Measurements from ENCODE around the gene RAB7A. TPM values are rescaled to one million over a fixed set of nuclear protein-coding genes. Genes with fewer than 3 reads are reported as not detected.
"Not testable (repeated sequence)": the region's sequence is repeated elsewhere in the genome, so short reads cannot be mapped to it uniquely, and the experiment has no call there.

The RAB7A gene
- total RNA-seq, 1 donor from 2014 or later = 270 TPM

DNA sequence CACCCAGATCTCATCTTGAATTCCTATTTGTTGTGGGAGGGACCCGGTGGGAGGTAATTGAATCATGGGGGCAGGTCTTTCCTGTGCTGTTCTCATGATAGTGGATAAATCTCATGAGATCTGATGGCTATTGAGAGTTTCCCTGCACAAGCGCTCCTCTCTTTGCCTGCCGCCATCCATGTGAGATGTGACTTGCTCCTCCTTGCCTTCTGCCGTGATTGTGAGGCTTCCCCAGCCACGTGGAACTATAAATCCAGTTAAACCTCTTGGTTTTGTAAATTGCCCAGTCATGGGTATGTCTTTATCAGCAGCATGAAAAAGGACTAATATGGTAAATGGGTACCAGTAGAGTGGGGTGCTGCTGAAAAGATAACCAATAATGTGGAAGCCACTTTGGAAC is 23.6 kb downstream of the RAB7A start:
- not testable (repeated sequence) for DNase-seq (ENCODE audit: low spot score)

DNA sequence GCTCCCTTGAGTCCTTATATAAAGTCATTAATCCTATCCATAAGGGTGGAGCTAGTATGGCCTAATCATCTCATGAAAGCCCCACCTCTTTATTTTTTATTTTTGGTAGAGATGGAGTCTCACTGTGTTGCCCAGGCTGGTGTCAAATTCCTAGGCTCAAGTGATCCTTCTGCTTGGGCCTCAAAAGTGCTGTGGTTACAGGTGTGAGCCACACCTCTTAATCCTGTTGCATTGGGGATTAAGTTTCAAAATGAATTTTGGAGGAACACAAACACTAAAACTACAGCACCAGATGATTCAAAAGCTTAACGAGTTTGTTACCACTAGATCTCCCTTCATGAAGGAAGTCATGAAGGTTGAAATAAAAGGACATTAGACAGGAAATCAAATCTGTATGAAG is 27.7 kb downstream of the RAB7A start:
- no peak for DNase-seq (ENCODE audit: low spot score)

DNA sequence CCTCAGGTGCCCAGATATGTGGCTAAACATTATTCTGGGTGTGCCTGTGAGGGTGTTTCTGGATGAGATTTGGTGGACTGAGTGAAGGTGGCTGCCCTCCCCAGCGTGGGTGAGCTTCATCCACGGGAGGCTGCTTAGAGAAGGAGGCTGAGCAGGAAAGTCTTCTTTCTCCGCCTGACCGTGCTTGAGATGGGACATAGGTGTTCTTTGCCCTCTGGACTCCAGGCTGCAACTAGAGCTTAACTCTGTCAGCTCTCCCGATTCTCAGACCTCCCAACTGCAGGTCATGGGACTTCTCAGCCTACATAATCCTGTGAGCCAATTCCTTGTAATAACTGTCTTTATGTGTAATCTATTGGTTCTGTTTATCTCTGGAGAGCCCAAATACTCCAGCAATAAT is 34.1 kb downstream of the RAB7A start:
- DNase-seq (ENCODE audit: low spot score) = no peak

DNA sequence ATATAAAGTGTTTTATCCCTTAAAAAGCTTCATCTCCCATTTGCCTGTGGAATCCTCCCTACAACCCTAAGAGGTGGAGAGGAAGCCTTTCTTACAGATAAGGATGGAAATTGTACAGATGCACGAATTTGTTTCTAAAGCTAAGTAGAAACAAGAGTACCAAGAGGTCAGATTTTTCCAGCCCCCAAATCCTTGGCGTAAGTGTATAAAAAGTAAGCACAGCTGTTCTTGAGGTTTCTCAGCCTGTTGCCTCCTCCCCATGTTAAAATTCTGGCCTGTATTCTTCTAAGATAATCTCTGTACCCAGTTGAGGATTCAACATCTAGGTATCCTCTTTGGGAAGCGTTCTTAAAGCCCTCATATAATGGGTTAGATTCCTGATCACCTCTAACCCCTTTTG is 34.9 kb downstream of the RAB7A start:
- DNase-seq (ENCODE audit: low spot score) = no peak

DNA sequence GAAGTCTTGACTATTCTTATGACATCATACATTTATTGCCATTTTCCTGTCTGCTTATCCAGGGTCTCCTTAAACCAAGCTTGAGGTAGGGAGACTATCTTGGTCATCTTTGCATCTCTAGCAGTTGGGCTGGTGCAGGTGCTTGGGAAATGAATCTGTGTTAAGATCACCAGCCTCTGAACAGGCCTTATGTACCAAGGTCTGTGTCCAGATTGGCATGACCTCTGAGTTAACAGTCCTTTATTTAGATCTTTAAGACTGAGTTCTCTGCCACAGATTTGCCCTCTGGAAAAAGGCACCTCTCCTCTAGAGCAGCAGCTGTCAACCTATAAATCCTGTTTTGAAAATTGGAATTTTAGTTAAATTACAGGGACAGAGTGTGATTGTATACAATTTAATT is 35.4 kb downstream of the RAB7A start:
- no peak for DNase-seq (ENCODE audit: low spot score)

DNA sequence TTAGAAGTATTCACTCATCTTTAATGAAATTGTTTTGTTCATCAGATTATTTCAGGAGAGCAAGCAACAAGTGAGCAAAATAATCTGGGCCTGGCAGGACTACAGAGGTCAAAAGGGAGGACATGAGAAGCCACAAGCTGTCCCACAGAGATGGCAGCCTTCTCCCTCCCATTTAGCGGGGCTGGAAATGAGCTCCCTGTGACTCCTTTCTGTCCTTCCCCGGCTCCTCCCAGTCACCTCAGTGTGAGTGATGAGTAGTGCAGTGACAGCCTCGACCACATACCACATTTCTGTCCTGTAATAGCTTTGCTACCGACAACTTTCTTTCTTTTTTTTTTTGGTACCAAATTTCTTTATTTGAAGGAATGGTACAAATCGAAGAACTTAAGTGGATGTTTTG is 38.0 kb downstream of the RAB7A start:
- DNase-seq (ENCODE audit: low spot score) = no peak

DNA sequence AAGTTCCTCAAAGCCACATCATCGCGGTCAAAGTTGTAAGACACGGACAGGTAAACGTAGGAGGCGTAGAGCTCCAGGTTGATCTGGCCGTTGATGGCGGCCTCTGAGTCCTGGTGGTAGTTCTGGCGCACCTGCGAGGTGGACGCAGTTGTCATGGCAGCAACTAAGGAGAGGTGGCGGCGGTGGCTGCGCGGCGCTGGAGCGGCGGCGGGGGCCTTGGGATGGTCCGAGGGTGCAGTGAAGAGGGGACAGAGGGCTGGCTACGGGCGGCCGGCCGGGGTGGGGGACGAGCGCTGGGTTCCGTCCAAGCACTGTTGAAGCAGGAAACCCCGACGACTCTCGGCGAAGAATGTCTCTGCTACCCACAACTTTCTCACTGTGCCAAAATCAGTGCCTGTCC is 38.9 kb downstream of the RAB7A start:
- no peak for DNase-seq (ENCODE audit: low spot score)

DNA sequence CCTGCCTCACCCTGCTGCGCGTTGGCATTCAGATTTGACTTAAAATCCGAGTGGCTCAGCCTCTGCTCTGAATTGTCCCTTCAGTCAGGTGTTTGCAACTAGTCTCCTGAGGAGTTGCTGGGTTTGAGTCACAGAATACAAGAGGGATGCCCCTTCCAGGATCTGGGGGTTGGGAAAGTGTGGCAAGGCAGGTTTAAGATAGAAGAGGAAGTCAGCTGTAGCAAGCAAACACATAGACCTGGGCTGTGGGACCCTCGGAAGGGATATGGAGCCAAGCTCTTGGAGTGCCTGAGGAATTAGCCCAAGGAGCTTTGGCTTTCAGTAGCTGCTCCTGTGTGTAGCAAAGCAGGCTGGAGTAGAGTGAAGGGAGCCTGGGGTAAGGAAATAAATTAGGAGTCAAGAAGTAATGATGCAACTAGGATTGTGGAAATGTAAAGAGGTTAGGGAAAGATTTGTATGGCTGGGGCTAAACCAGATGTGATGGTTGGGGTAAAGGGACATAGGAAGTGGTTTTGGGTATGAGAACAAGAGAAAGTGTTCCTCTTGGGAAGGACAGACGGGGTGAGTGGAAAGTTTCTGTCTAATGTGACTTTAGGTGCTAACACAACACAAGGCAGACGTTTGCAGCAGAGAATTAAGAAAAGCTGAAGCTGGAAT is 41.2 kb downstream of the RAB7A start:
- DNase-seq (ENCODE audit: low spot score) = no peak

DNA sequence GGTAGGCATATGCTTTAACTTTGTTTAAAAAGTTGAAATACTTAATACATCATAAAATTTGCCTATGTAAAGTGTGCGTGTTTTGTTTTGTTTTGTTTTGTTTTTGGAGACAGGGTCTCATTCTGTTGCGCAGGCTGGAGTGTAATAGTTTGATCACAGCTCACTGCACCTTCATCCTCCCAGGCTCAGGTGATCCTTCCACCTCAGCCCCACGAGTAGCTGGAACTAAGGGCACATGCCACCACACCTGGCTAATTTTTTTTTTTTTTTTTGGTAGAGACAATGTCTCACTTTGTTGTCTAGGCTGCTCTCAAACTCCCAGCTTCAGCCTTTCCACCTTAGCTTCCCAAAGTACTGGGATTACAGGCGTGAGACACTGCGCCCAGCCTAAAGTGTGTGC is 42.5 kb downstream of the RAB7A start:
- no peak for DNase-seq (ENCODE audit: low spot score)

DNA sequence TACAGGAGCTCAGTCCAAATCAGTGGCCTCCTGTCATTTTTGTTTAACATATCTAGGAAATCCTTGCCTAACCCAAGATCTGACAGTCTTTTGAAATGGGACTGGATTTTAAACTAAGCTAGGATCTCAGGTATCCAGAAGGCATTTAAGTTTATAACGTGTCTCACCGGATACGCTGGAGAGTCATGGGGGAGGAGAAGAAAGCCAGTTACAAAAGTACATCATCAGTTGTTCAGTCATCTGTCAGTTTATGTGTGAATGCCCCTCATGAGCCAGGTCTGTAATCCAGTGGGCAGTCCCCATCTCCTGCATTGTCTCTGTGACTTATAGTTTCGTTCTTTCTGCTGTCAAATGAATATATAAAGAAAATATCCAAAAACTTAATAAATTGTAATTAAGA is 44.4 kb downstream of the RAB7A start:
- no peak for DNase-seq (ENCODE audit: low spot score)

DNA sequence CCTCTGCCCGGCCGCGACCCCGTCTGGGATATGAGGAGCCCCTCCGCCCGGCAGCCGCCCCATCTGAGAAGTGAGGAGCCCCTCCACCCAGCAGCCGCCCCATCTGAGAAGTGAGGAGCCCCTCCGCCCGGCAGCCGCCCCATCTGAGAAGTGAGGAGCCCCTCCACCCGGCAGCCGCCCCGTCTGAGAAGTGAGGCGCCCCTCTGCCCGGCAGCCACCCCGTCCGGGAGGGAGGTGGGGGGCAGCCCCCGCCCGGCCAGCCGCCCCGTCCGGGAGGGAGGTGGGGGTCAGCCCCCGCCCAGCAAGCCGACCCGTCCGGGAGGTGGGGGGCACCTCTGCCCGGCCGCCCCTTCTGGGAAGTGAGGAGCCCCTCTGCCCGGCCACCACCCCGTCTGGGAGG is 47.2 kb downstream of the RAB7A start:
- not testable (repeated sequence) for DNase-seq (ENCODE audit: low spot score)

DNA sequence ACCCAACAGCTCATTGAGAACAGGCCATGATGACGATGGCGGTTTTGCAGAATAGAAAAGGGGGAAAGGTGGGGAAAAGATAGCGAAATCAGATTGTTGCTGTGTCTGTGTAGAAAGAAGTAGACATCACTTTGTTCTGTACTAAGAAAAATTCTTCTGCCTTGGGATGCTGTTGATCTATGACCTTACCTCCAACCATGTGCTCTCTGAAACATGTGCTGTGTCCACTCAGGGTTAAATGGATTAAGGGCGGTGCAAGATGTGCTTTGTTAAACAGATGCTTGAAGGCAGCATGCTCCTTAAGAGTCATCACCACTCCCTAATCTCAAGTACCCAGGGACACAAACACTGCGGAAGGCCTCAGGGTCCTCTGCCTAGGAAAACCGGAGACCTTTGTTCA is 47.6 kb downstream of the RAB7A start:
- not testable (repeated sequence) for DNase-seq (ENCODE audit: low spot score)

DNA sequence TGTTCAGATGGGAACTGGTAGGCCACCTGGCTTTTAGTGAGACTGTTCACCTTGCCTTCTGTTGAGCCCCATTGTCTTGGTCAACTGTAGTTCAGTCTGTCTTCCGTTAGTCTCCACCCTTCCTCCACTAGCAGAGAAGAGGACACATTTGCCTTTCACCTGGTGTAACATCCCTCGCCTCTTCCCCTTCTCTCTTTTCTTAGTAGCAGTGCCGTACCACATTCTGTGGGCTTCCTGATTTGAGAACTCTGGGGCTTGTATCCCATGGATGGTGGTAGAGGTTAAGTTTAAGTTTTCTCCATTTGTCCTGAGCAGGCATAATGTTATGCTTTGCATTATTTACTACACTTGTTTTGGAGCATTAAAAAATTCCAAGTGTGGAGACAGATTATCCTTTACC is 49.3 kb downstream of the RAB7A start:
- DNase-seq (ENCODE audit: low spot score) = no peak

DNA sequence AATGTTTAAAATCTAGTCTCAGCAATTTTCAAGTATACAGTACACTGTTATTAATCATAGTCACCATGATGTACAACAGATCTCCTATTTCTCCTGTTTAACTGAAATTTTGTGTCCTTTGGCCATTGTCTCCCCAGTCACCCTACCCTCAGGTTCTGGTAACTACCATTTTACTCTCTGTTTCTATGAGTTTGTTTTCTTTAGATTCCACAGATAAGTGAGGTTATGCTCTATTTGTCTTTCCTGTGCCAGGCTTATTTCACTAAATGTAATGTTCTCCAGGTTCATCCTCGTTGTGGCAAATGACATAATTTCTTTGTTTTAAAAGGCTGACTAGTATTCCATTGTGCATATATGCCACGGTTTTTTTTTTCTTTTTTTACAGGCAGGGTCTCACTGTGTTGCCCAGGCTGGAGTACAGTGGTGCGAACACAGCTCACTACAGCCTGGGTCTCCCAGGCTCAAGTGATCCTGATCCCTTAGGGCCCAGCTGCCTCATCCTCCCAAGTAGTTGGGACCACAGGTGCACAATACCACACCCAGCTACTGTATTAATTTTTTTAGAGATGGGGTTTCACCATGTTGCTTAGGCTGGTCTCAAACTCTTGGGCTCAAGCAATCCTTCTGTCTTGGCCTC is 50.0 kb downstream of the RAB7A start:
- DNase-seq (ENCODE audit: low spot score) = no peak

DNA sequence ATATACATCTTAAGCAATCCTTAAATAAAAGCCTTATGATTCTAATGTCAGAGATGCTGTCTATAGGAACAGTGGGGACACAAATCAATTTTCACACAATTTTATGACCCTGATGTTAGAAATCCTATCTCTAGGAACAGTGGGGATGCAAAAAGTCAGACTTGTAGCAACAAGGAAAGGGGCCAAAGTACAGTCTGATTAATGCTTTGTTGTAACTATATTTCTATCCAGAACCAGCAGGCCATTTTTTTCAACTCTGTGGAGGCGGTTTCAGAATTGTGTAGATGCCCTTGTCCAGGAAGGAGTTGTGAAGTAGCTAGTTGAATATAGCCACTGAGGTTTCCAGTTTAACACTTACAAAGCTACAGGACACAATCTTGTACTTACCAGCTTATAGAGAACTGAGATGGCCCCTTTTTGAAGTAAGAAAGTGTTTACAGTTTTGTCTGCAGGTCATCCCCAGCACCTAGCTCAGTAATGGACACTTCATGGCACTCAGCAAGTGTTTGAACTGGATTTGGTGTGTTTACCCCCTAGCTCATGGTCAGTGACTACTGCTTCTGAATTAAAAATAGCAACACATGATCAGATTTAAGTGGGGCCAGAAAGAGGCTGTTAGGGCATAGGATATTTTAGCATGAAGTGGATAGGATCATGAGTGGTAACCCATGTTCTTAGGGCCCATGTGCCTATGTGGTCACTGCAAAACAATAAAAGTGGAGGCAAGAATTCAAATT is 54.3 kb downstream of the RAB7A start:
- DNase-seq (ENCODE audit: low spot score) = no peak

DNA sequence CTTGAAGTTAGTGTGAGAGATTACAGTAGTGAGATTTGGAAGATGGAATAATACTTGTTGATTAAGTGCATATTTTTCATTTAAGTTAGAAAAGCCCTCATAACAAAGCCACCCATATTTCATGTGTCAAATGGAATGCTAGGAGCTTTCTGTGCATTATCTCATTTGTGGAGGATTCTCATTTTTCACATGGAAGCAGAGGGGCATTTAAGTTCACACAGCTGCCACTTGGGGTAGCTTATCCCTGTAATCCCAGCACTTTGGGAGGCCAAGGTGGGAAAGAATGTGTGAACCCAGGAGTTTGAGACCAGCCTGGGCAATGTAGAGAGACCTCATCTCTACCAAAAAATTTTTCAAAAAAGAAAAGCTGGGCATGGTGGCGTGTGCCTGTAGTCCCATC is 55.2 kb downstream of the RAB7A start:
- DNase-seq (ENCODE audit: low spot score) = no peak

DNA sequence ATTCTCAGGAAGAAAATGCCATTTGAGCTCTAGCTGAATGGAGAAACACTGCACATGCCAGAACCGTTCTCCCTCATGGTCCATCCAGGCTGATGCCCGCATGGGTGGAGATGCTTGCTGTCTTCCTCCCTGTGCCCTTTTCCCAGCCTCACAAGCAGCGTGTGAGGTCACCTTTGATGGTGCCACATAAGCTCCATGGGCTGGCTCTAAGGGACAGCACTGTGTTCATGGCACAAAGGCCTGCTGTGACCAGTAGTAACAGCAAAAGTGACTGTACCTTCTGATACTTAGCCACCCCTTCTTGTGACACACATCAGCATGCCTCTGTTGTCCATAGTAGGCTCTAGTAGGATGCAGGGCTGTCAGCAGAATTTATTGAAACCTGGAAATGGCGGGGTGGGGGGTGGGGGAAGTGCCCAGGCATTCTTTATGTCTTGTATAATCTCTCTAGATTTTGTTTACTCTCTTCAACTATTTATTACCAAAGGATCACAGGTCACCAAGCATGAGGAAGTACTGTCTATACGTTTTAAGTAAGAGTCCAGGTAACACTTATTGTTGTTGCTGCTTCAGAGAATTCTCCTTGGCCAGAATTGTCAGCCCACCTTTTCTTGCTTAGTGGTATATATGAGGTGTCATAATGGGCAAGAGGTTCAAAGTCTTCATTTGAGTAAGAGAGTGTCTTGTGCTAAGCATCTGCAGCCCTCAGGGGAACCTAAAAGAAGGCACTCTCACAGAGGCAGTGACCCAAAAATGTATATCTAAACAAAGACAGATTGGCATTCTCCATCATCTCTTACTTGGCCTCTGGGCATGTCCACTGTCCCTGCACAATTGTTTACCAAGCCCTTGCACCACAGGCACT is 56.5 kb downstream of the RAB7A start:
- DNase-seq (ENCODE audit: low spot score) = no peak

DNA sequence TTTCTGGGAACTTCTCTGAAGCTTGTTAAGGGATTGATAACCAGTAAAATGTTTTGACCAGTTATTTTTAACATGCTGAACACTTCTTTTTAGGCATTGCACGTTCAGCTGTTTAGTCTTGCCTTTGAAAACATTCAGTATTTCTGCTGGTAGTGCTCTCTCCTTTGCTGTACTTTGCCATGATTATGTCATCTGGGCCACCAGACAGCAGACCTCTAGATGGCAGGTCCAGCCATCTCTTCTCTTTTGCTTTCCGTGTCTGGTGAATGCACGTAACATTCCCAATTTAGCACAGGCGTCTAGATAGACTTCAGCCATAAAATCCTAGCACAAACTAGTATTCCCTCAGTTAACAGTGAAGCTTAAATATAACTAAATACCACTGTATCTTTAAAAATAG is 57.8 kb downstream of the RAB7A start:
- no peak for DNase-seq (ENCODE audit: low spot score)

DNA sequence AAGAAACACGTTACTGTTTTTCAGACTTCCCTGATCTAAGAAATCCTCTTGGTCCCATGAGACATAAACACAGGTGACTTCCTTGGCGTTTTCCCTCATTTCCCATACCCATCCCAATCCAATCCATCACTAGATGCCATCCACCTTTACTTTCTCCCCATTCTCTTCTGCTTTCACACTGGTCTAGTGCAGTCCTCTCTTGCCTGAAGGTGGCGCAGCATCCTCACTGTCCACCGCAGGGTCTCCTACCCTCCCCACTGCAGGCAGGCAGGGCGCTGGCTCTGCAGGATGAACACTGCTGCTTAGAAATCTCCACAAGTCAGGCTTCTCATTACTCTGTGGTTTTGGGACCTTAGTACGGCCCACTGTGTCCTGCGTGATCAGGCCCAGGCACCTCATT is 58.2 kb downstream of the RAB7A start:
- DNase-seq (ENCODE audit: low spot score) = no peak

DNA sequence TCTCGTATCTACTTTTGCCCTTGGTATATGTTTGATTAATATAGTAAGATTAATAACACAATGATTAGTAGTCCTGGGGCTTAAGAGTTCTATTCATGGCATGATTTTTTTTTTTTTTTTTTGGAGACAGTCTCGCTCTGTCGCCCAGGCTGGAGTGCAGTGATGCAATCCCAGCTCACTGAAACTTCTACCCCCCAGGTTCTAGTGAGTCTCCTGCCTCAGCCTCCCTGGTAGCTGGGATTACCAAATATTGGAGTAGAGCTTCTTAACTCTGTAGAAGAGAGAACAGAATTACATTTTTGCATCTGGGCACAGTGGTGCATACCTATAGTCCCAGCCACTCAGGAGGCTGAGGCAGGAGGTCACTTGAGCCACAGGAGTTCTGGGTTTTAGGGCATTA is 58.9 kb downstream of the RAB7A start:
- DNase-seq (ENCODE audit: low spot score) = no peak

DNA sequence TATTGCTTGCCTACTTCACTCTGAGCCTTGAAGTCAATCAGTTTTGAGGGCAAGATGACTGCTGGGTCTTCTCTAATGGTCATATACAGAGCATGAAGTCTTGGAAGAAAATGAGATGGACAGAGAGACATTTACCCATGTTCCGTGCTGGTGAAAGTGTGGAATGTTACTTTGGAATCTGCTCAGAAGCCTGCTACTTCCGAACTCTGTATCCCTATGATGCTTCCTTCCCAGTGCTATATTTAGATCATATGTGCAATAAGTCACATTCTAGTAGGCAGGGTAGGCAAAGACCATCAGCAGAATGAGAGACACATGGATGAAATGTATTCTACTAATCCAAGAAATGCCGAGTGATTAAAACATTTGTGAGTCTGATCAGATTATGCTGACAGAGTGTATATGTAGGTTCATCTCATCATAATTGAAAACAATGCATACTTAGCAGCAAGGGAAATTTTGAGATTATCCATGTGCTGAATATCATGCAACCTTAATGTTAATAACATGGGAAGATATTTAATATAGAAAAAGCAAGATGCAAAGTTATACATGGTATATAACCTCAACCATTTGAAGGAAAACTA is 60.5 kb downstream of the RAB7A start:
- no peak for DNase-seq (ENCODE audit: low spot score)

Measured in ureter (tissue), 1 donor.